ENCODE data around the gene TM9SF3.

Gene TM9SF3

DNA sequence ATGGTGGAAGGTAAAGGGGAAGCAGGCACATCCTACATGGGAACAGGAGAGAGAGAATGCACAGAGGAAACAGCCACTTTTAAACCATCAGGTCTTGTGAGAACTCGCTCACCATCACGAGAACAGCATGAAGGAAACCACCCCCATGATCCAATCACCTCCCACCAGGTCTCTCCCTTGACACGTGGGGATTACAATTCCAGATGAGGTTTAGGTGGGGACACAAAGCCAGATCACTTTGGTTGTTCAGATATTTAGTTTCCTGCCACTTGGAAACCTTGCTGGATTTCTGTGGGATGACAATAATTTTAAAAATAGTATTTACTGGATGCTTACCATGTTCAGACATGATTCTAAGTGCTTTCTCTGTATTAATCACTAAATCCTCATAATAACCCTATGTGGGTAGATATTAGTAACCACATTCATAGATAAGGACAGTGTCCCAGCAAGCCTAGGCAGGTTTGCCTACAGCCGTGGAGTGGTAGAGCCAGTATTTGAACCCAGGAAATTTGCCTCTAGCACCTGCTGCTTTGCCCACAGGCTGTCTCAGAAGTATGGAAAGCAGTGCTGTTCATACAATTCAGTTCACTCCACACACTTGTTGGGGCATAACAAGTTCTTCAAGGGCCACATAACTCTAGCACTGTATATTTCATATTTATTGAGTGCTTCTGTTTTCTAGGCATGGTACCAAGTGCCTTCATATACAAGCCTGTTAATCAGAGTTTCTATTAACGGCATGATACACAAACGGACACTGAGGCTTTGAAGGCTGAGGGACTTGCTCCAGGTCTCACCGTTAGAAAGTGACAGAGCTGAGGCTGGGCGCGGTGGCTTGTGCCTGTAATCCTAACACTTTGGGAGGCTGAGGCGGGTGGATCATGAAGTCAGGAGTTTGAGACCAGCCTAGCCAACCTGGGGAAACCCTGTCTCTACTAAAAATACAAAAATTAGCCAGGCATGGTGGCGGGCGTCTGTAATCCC, 81.4 kb downstream of the TM9SF3 start:
- DNase-seq = no peak

DNA sequence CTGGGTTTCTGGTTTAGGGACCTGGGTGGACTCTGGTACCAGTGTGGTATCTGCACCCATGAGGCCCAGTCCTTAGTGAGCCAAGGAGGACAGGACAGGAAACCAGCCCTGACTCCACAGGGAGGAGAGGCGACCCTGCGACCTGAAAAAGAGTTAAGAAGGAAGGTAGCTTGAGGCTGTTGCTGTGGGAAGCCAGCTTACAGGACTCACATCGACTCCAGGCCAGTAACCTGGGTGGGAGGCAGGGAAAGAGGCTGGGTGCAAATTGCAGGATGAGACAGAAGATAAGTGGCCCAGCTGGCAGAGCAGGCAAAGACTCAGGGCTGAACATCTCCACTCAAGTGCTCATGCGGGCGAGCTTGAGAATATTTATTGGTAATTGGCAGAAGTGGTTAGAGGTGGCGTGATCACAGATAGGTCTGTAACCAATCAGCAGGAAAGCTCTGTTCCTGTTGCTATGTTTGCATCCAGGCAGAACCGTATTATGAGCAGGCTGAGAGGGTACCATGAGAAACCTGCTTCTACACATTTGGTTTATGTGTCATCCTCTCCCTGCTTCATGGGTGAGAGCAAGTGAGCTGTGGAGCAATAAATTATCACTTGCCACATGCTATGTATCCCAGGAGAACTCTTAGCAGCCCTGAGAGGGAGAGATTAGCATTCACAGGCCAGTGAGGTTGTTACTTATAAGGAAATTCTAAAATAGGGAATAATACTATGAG, 84.1 kb downstream of the TM9SF3 start:
- no peak for DNase-seq

DNA sequence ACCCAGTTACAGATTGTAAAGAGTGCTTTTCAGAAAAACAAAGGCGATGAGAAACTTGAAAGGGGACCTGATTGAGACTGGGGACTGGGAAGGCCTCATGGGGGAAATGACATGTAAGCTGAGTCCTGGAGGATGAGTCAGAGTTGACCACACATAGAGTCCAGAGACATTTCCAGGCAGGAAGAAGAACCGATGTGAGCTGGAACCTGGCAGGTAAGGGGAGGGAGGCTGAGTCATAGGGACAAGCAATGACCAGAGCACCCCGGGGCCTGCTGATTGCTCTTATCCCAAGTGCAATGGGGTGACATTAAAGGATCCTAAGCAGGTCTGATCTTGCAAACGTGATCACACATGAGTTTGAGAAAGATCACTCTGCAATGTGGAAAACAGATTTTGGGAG, 84.8 kb downstream of the TM9SF3 start:
- no peak for DNase-seq

DNA sequence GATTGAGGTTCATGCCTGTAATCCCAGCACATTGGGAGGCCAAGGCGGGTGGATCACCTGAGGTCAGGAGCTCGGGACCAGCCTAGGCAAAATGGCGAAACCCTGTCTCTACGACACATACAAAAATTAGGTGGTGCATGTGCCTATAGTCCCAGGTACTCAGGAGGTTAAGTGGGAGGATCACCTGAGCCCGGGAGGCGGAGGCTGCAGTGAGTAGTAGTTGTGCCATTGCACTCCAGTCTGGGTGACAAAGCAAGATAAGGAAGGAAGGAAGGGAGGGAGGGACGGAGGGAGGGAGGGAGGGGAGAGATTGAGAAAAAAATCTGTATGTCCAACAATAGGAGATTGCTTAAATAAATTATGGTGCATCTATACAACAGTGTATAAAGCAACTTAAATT, 86.3 kb downstream of the TM9SF3 start:
- DNase-seq = no peak

DNA sequence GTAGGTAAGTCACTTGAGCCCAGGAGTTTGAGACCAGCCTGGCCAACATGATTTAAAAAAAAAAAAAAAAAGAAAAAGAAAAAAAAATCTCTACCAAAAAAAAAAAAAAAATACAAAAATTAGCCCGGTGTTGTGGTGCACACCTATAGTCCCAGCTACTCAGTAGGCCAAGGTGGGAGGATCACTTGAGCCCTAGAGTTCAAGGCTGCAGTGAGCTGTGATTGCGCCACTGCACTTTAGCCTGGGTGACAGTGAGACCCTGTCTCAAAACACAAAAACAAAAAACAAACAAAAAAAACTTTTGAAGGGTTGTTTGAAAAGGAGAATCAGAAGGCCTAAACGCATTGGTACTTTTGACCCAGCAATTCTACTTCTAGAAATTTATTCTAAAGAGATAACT, 86.8 kb downstream of the TM9SF3 start:
- no peak for DNase-seq

DNA sequence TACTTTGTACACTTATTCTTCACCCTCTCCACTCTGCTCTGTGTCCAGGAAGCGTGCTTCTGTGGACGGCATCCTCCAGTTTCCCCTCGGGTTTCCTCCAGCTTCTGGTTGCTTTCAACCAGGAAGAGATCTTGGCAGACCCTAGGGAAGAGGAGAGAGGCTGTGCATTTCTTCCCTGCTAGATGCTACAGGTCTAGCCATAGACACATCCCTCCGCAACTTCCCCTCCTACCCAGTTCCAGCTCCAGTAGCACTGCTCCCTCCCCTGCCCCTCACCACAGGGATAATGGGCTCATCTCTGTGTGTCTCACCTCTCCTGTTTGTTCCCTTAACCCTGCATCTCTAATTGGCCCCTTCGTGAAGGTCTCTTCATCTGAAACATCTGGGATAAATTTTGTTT, 89.4 kb downstream of the TM9SF3 start:
- DNase-seq = no peak

DNA sequence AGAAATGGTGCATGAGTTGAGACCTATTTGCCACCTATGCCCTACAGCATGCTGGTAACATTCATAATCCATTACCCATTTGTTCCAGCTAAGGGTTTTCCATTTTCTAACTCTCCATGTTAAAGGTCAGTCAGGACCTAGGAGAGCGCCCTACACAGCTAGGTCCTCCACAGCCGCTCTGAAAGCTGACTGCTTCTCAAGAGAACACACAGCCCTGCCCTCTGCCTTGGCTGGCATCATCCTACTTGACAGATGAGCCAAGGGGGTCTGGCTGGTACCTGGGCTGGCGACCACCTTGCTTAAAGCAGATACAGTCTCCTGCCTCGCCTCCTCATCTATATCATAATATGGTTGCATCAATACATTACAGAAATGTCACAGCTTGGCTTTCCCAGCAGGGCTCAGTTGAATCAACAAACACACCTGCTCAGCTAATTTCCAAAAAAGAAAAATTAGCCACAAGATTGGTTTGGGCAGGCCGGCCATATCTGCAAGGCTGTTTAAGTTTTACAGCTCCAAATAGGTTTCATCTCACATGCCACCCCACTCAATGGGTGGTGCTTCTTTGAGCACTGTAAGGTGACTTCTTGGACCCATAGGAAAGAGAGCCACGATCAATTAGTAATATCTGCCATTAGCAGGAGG, 90.4 kb downstream of the TM9SF3 start:
- no peak for DNase-seq

DNA sequence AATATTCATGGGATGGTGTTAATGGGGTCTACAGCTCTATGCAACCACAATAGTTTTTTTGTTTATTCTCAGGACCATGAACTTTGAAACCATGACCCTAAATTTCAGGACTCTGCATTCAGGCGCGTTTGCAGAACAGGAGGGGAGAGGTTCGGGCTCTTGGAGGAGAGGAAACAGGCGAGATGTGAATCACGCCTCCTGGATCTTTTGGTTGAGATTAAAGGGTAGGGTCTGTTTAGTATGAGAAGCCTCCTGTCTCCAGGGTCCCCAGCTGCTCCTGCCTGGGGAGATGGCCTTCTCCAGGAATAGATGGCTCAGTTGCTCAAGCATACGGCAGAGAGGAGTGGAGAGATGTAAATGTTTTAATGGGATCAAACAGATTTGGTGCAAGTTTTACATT, 91.3 kb downstream of the TM9SF3 start:
- no peak for DNase-seq

DNA sequence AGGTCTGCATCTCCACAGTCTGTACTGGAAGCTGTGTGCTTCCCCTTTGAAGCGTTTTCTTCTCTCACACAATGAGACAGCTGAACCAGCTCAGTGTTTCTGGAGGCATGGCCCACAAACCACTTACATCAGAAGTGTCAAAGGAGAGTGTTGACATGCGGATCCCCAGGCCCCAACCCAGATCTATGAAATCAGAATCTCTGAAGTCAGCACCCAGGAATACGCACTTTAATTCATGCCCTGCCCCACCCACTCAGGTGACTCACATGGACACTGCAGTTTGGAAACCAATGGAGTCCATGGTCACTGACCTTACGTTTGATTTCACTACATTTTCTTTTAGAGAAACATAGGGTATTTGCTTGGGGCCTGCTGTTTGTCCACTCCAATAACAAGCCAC, 92.1 kb downstream of the TM9SF3 start:
- no peak for DNase-seq

DNA sequence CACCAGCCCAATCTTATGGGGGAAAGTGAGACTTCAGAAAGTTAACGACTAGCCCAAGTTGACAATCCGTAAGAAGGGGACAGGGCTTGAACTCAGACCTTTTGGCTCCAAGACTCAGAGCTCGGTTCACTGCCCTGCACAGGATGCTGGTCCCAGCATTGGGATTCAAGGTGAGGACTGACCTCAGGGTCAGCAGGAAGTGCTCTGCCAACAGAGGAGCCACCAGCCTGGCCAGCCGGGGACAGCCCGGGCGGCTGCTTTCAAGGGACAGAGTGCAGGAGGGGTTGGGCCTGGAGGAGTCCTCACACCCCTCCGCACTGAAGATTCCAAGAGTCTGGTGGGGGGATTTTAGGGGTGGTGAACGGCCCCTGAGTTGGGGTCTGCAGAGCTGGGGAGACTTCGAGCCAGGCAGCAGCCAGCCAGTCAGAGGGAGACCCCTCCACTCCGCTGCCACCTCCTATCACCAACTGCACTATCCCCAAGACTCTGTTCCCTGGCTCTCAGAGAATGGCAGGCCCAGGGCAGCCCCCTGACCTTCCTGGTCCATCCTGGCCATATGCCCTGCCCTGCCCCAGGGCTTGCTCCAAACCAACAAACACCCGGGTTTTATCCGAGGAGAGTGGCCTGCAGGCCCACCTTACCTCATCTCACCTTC, 92.8 kb downstream of the TM9SF3 start:
- DNase-seq = no peak

DNA sequence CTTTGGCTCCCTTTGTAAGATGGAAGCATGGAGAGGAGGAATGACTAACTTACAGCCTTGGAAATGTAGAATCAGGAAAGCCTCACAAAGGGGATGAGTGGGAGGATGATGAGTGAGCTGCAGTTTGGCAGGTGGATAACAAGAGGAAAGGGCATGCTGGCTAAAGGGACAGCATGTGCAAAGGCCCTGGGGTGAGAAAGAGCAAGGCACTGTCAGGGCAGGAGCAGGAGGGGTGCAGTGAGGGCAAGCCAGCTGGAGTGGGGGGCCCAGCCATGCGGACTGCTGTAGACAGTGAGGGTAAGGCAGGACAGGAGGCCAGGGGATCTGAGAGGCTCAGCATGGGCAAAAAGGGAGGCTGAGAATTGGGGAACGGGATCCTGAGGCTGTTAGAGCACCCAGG, 93.6 kb downstream of the TM9SF3 start:
- DNase-seq = no peak

DNA sequence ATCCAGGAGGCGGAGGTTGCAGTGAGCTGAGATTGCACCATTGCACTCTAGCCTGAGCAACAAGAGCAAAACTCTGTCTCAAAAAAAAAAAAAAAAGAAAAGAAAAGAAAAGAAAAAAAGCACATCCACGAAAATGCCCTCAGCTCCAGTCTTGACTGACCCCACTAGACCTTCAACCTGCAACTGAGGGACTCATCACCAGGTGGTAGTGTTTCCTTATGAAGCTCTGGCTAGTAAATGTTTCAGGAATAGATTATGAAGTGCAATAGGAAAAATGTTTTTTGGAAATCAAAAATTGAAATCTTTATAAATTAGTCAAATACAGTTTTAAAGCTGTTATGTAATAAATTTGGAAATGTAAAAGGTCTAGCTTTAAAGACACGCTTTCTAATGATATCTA, 95.5 kb downstream of the TM9SF3 start:
- no peak for DNase-seq

DNA sequence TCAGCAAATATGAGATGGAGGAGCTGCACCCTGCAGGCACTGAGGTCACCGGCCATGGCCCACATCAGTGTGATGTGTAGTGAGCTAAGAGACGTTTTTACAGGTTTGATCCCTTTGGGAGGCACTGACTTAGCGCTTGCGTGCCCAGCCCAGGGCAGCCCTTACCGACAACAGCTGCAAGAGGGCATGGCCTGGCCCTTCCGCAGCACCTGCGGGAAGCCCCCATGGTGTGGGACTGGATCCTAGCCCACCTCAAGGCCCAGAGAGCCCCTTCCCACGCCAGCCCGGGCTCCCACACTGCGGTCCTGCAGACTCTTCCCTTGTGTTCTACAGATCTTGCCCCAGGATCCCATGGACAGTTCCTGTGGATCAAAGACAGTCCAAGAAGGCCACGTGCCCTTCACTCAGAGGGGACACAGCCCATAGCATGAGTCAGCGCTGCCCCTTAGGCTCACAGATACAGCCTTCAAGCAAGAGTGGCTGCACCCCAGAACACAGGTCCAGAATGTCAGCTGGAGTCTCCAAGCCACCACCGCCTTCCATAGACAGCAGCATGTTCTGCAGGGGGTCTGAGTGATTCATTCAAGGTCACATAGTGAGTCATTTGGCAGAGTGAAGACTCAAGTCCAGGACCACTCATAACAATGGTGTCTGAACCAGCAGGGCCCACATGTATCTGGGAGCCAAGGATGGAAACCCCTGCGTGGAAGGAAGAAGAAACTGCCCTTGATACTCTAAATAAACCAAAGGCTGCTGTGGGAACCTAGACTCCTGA, 98.5 kb downstream of the TM9SF3 start:
- DNase-seq = no peak

DNA sequence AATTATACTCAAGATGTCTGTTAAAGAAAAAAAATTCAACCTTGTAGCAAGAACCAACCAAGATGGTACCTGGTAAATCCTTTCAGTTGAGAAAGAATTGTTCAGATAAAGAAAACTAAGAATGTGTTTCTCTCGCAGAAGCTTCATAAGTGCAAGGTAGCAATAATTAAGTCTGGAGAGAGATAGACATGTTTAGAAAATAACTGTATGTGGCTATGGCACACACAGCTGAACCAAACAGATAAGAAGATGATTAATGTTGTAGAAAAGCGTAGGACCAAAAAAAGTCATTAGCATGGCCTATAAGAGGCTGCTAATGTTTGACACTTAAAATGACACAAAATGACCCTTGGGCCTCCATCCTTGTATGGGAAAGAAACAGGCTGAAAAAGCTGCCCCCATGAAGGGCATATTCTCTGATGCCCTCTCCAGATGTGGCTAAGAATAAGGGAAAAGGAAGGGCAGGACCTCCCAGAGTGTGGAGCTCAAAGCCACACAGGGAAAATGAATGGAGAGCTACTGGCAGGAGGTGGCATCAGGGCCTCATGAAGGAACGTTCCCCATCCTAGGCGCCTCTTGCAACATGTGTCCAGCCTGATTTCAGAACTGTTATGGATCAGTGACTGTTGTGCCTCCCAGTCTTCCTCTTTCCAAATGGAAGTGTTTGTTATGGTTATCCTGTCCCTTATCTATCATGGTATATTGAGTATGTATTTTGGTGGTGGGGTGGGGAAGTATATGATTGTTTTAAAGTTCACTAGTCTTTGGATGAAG, 103.8 kb downstream of the TM9SF3 start:
- DNase-seq = no peak

DNA sequence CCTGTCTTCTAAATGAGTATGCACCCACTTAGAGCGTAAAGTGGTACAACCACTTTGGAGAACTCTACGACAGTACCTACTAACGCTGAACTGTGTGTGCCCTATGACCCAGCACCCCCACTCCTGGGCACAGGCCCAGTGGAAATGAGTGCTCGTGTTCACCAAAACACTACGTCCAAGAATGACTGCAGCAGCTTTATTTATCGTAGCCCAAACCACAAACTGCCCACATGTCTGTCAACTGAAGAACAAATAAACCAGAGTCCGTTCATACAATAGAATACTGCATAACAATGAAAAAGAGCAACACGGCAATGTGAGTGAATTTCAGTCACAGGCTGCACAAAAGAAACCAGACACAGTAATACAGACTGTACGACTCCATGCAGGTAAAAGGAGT, 108.5 kb downstream of the TM9SF3 start:
- no peak for DNase-seq

DNA sequence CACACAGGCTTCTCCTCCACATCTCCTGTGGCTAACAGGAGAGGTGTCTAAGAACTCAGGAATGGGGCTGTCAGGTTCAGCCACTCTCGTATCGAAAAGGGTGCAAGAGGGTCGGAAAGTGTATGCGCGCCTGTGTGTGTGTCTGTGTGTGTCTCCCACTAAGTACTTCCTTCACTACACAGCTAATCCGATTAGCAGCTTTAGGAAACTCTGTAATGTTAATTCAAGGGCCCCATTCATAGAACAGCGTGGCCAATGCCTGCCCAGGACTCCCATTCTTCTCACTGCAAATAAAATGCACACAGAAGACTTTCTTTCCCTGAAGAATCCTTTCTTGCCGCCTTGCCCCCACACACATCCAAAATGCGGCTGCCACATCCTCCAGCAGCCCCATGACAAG, 112.9 kb downstream of the TM9SF3 start:
- DNase-seq = no peak

DNA sequence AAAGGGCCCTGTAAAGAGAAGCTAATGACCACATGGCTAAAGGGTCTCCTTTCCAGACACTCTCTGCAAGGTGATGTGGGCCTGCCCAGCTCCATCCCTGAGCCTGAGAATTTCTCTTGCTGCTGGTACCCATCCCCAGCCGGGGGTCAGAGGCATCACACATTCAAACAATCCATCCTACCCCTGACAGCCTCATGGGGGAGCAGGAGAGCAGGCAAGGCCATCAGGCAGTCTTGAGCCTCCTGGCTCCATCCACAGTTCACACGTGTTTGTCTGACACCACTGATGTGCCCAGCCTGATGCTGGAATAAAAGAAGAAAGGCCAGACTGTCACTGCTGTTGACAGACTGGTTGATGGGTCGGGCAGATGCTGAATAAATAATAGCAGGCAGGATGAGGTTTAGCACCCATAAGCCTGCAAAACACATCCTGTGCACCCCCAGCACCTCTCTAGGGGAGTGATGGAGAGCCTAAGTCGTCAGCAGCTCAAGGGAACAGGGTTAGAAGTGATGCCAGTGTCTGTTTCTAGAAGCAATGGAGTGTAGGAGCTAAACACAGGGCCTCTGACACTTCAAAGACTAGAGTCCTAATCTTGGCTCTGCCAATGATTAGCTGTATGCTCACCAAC, 116.6 kb downstream of the TM9SF3 start:
- peak; percentile 48 for DNase-seq

DNA sequence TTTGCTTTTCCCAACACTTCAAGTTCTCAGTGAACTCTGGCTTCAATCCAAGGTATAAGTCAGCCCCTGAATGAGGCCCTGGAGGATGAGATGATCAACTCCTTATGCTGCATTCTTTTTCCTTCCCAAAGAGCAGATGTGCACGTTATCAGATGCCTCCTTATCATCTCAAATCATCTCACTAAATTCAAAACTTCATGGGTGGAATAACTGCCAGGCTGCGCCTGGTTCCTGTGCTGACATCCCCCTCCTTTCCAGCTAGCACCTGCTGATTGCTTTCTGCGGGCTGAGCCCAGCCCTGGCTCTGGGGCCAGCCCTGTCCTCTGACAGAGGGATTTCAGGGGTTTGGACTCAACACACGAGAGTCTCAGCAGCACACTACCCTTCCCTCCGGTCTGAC, 118.0 kb downstream of the TM9SF3 start:
- no peak for DNase-seq

Data from activated CD4-positive, alpha-beta T cell treated with anti-CD3 and anti-CD28 coated beads, Interleukin-2, Interleukin-6, amounts not matched to agents 100 ng/mL and 50 ng/mL, durations not matched to agents 16 hours and 8 hours (primary cell).